ENCODE measurements around the gene MYCN. TPM values are rescaled to one million over a fixed set of nuclear protein-coding genes. Genes with fewer than 3 reads are reported as not detected.

MYCN gene
- total and polyA plus RNA-seq, 2 of the 4 experiments (the other 2 are of a cell fraction), result not detected

GRCh38 chr2:15925819-15926218 lies 14.5 kb upstream of the MYCN start:
- ATAC-seq (ENCODE audit: low read depth) (no peak), DNase-seq (no peak)
- H2BK5ac ChIP-seq (ENCODE audit: low read depth, low read length, poor library complexity, severe bottlenecking), result no peak overlapping the region
- H2BK15ac ChIP-seq (ENCODE audit: low read depth, low read length), result no peak overlapping the region
- no TSS peak for BruUV-seq (replicated peaks)
- H3K9me1 ChIP-seq (ENCODE audit: insufficient read depth, low read length), result no peaks in the 10 kb centered on the region
- no peaks in the 10 kb centered on the region for H3K79me1 ChIP-seq (ENCODE audit: low read depth in 1 of 2, low read length in 2 of 2)
- no peak for TF ChIP-seq CHD1 (IDR thresholded peaks at IDR 0.05; ENCODE audit: low read depth, low read length)
- no peak for TF ChIP-seq RAD21 (IDR thresholded peaks at IDR 0.05; ENCODE audit: low read length)
- TF ChIP-seq POLR2A (IDR thresholded peaks at IDR 0.05; ENCODE audit: low read depth, low read length), result no peak
- TF ChIP-seq, protein P1, sequence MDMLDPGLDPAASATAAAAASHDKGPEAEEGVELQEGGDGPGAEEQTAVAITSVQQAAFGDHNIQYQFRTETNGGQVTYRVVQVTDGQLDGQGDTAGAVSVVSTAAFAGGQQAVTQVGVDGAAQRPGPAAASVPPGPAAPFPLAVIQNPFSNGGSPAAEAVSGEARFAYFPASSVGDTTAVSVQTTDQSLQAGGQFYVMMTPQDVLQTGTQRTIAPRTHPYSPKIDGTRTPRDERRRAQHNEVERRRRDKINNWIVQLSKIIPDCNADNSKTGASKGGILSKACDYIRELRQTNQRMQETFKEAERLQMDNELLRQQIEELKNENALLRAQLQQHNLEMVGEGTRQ (IDR thresholded peaks at IDR 0.05; ENCODE audit: low read depth, low read length), result no peak
- no peak for TF ChIP-seq BHLHE40 (IDR thresholded peaks at IDR 0.05; ENCODE audit: low read depth, low read length)
- TF ChIP-seq CTCF (conservative IDR thresholded peaks at IDR 0.05; ENCODE audit: low read depth, low read length), result no peak
- no peak for TF ChIP-seq MAFK (IDR thresholded peaks at IDR 0.05; ENCODE audit: low read depth, low read length)
- no peak for TF ChIP-seq RCOR1 (IDR thresholded peaks at IDR 0.05; ENCODE audit: insufficient replicate concordance, low read length)
- TF ChIP-seq, protein P2, sequence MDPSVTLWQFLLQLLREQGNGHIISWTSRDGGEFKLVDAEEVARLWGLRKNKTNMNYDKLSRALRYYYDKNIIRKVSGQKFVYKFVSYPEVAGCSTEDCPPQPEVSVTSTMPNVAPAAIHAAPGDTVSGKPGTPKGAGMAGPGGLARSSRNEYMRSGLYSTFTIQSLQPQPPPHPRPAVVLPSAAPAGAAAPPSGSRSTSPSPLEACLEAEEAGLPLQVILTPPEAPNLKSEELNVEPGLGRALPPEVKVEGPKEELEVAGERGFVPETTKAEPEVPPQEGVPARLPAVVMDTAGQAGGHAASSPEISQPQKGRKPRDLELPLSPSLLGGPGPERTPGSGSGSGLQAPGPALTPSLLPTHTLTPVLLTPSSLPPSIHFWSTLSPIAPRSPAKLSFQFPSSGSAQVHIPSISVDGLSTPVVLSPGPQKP (IDR thresholded peaks at IDR 0.05; ENCODE audit: borderline replicate concordance, low read depth, low read length), result no peak
- TF ChIP-seq RFX5 (IDR thresholded peaks at IDR 0.05; ENCODE audit: low read depth, low read length), result no peak
- no peak overlapping the region for H4K8ac ChIP-seq (ENCODE audit: low read depth in 2 of 2, low read length in 2 of 2)
- dilution Hi-C loops (cut with HindIII; ENCODE audit: low sequenced_read_pairs, unreplicated experiment) (no loop called here), intact Hi-C loops (cut with micrococcal nuclease) (no loop called here), in situ Hi-C loops (cut with MboI; ENCODE audit: low sequenced_read_pairs) (no loop called here)
- no peak overlapping the region for H2BK120ac ChIP-seq (ENCODE audit: low read depth, low read length)
- no peak overlapping the region for H3K56ac ChIP-seq (ENCODE audit: extremely low read depth, insufficient read depth, low read length)
- H2AK5ac ChIP-seq (ENCODE audit: low read depth, low read length), result no peak overlapping the region
- H4K91ac ChIP-seq (ENCODE audit: insufficient read depth, low read depth, low read length), result no peak overlapping the region
- no peaks in the 10 kb centered on the region for H3K27me3 ChIP-seq (ENCODE audit: control insufficient read depth, insufficient read depth, low read length)
- CTCF ChIA-PET, result no interaction called here
- no peak overlapping the region for H3K18ac ChIP-seq (ENCODE audit: low read depth, low read length)
- no peaks in the 10 kb centered on the region for H3K36me3 ChIP-seq (ENCODE audit: control insufficient read depth, insufficient read depth, low read length)
- H2BK20ac ChIP-seq (ENCODE audit: low read depth, low read length), result no peak overlapping the region
- H3K9me3 ChIP-seq (ENCODE audit: control insufficient read depth, insufficient read depth, low read length), result peaks cover 25% of the 10 kb centered on the region
- H4K20me1 ChIP-seq (ENCODE audit: insufficient read depth, low read length), result no peaks in the 10 kb centered on the region
- H3K4me1 ChIP-seq (ENCODE audit: control insufficient read depth, insufficient read depth, low read length), result no peaks in the 10 kb centered on the region
- H4K5ac ChIP-seq (ENCODE audit: low read depth, low read length), result no peak overlapping the region
- POLR2A ChIA-PET (ENCODE audit: unreplicated experiment), result no interaction called here
- H3K4me2 ChIP-seq (ENCODE audit: low read depth, low read length), result no peak overlapping the region
- H2AK9ac ChIP-seq (replicated peaks; ENCODE audit: low read depth, low read length, poor library complexity), result no peak overlapping the region
- H2AFZ ChIP-seq (replicated peaks; ENCODE audit: low read length, poor library complexity), result no peak overlapping the region
- no peak overlapping the region for H3K14ac ChIP-seq (replicated peaks; ENCODE audit: low read depth, low read length)
- no peak overlapping the region for H3K27ac ChIP-seq (ENCODE audit: insufficient read depth, low read length)
- H3K4me3 ChIP-seq (ENCODE audit: insufficient read depth, low read depth, low read length), result no peak overlapping the region
- no peak overlapping the region for H3K4ac ChIP-seq (ENCODE audit: low read depth, low read length)
- no CpG with 5 or more reads among the region's 3 CpGs for WGBS, 2 experiments (ENCODE audit: extremely low coverage in 2 of 2, insufficient read length in 1 of 2)
- H3K9ac ChIP-seq (ENCODE audit: low read depth, low read length), result no peak overlapping the region
- H3K23ac ChIP-seq (ENCODE audit: low read depth, low read length), result no peak overlapping the region
